GM19468 (cell line): ENCODE results near the gene TAF7L.

Experiments
- ATAC-seq: cut with Tn5 transposase; IDR thresholded peaks from one replicate; pipeline ENCODE4 v1.9.1; 2021; ENCODE audit warnings: mild to moderate bottlenecking, moderate library complexity, moderate number of reproducible peaks; ENCODE audit not compliant: unreplicated experiment; ENCODE audit errors: extremely low read depth

The TAF7L gene

GRCh38 chrX:101229170-101229569 is 62.0 kb downstream of the TAF7L start:
- no peak for ATAC-seq

- no peak for ATAC-seq
These were observed 67.9 kb downstream of the TAF7L start for GRCh38 chrX:101223226-101223625.

GRCh38 chrX:101220662-101221260 is 70.4 kb downstream of the TAF7L start:
- ATAC-seq, result no peak

GRCh38 chrX:101219864-101220346 is 71.2 kb downstream of the TAF7L start:
- ATAC-seq, result no peak

- no peak for ATAC-seq
These were observed 71.8 kb downstream of the TAF7L start, which contains the start of gene DRP2 for GRCh38 chrX:101219116-101219863. TSS of gene DRP2 (plus strand) at chrX:101219786. CDS start at chrX:101231648, 11,862 bp downstream.
